Measurements from ENCODE around the gene PTPRM. TPM values are rescaled to one million over a fixed set of nuclear protein-coding genes. Genes with fewer than 3 reads are reported as not detected.

The PTPRM gene
- total and polyA plus RNA-seq, 2 of the 8 experiments (the other 6 are each of a cell fraction or from before 2014, with no cell fraction given): 4.1 to 7.0 TPM

- POLR2A ChIA-PET (ENCODE audit: partially characterized antibody): no interaction called here
- TF ChIP-seq POU5F1 (IDR thresholded peaks at IDR 0.05; ENCODE audit: low read depth, low read length): no peak
- TF ChIP-seq POLR2AphosphoS5 (IDR thresholded peaks at IDR 0.05; ENCODE audit: low read depth, low read length): no peak
- no peak for TF ChIP-seq EGR1 (IDR thresholded peaks at IDR 0.05; ENCODE audit: borderline replicate concordance, low read depth, low read length)
- no peak for TF ChIP-seq YY1 (IDR thresholded peaks at IDR 0.05; ENCODE audit: low read depth, low read length)
- no peak for TF ChIP-seq CHD2 (IDR thresholded peaks at IDR 0.05; ENCODE audit: low read length)
- TF ChIP-seq GTF2F1 (IDR thresholded peaks at IDR 0.05; ENCODE audit: borderline replicate concordance, low read depth, low read length): no peak
- TF ChIP-seq SAP30 (IDR thresholded peaks at IDR 0.05; ENCODE audit: insufficient read depth, insufficient replicate concordance, low read length): no peak
- TF ChIP-seq CREB1 (IDR thresholded peaks at IDR 0.05): no peak
- no peak for TF ChIP-seq HDAC6 (IDR thresholded peaks at IDR 0.05; ENCODE audit: low read depth, low read length)
- no peak for TF ChIP-seq GABPA (IDR thresholded peaks at IDR 0.05; ENCODE audit: borderline replicate concordance, insufficient read depth, low read length)
- no peak for TF ChIP-seq NANOG (IDR thresholded peaks at IDR 0.05; ENCODE audit: insufficient read depth, low read depth, low read length, poor library complexity, severe bottlenecking)
- no peak for TF ChIP-seq TAF7 (optimal IDR thresholded peaks at IDR 0.05; ENCODE audit: borderline replicate concordance, low read depth, low read length)
- no peak for TF ChIP-seq MAFK (IDR thresholded peaks at IDR 0.05; ENCODE audit: low read depth, low read length)
- TF ChIP-seq CBX8 (IDR thresholded peaks at IDR 0.05; ENCODE audit: borderline replicate concordance, low read depth, low read length): no peak
- no peak for TF ChIP-seq SP1 (IDR thresholded peaks at IDR 0.05; ENCODE audit: low read depth, low read length)
- TF ChIP-seq EZH2 (IDR thresholded peaks at IDR 0.05; ENCODE audit: low read depth, low read length, severe bottlenecking): no peak
Observed at GRCh38 chr18:8197499-8197898, 630.4 kb downstream of the PTPRM start.

More at GRCh38 chr18:8197499-8197898, 630.4 kb downstream of the PTPRM start:
- Histone ChIP-seq H3K79me1 (ENCODE audit: low read depth, low read length) (no peaks in the 10 kb centered on the region), H2BK12ac (ENCODE audit: low read depth, low read length) (no peak overlapping the region), H4K5ac (ENCODE audit: insufficient read length, low read depth, low read length) (no peak overlapping the region), H3K9ac (replicated peaks in 1 of 4; ENCODE audit: extremely low read depth in 1 of 4, low read depth in 3 of 4, low read length in 3 of 4) (no peak overlapping the region), H3K23ac (ENCODE audit: insufficient read length) (no peak overlapping the region), H3K4me2 (ENCODE audit: insufficient read depth in 1 of 2, low read depth in 2 of 2, low read length in 2 of 2) (no peak overlapping the region), H2BK20ac (ENCODE audit: low read length) (no peak overlapping the region), H3K79me2 (ENCODE audit: control insufficient read depth in 1 of 2, insufficient read depth in 2 of 2, low read length in 2 of 2) (no peaks in the 10 kb centered on the region), H3K4me3 (ENCODE audit: extremely low read depth in 1 of 4, insufficient read depth in 2 of 4, low read depth in 3 of 4, low read length in 4 of 4) (no peak overlapping the region), H3K56ac (replicated peaks; ENCODE audit: insufficient read length, low read depth, low read length) (no peak overlapping the region), H4K91ac (replicated peaks; ENCODE audit: insufficient read length, low read length) (no peak overlapping the region), H3K9me3 (ENCODE audit: insufficient read depth in 2 of 2, low read depth in 1 of 2, low read length in 1 of 2) (no peaks in the 10 kb centered on the region), H3K27me3 (replicated peaks in 1 of 4; ENCODE audit: control insufficient read depth in 3 of 4, extremely low read depth in 1 of 4, insufficient read depth in 3 of 4, low read length in 3 of 4) (no peaks in the 10 kb centered on the region), H3K4ac (replicated peaks; ENCODE audit: insufficient read length, low read depth, low read length) (no peak overlapping the region), H2AK5ac (ENCODE audit: low read depth, low read length) (no peak overlapping the region), H2BK120ac (replicated peaks; ENCODE audit: low read depth, low read length) (no peak overlapping the region), H2BK5ac (ENCODE audit: low read depth, low read length) (no peak overlapping the region), H3K27ac (ENCODE audit: low read depth, low read length) (no peak overlapping the region), H2AFZ (ENCODE audit: low read length) (no peak overlapping the region), H3K14ac (ENCODE audit: insufficient read length) (no peak overlapping the region), H4K20me1 (replicated peaks in 1 of 2; ENCODE audit: control insufficient read depth in 1 of 2, insufficient read depth in 2 of 2, low read length in 2 of 2) (no peaks in the 10 kb centered on the region), H3K36me3 (ENCODE audit: control insufficient read depth in 2 of 4, insufficient read depth in 4 of 4, low read length in 3 of 4) (no peaks in the 10 kb centered on the region), H4K8ac (ENCODE audit: extremely low read depth, insufficient read depth, low read length) (no peak overlapping the region), H3K4me1 (replicated peaks in 1 of 4; ENCODE audit: control insufficient read depth in 3 of 4, insufficient read depth in 4 of 4, low read length in 3 of 4) (peaks cover 0 to 3% (median 0%) of the 10 kb centered on the region in 4 experiments; a peak in 1 of 7 replicates), H3K23me2 (ENCODE audit: low read depth, low read length) (no peaks in the 10 kb centered on the region), H2BK15ac (ENCODE audit: low read length) (no peak overlapping the region), H3K18ac (ENCODE audit: extremely low read depth, low read length) (no peak overlapping the region)
- FAIRE-seq (no peak), DNase-seq (ENCODE audit: low read depth in 1 of 2, low spot score in 2 of 2) (no peak)
- CTCF ChIA-PET (ENCODE audit: partially characterized antibody): no interaction called here
- WGBS, 2 experiments (ENCODE audit: extremely low coverage in 1 of 2, insufficient coverage in 1 of 2, insufficient read length in 1 of 2, insufficient replicate concordance in 2 of 2, low coverage in 1 of 2, low lambda C conversion rate in 2 of 2, missing lambda C conversion rate in 1 of 2): 92% methylated on average over 5 of the region's 5 CpGs; no CpG with 5 or more reads in 1 of the 2 experiments
